Subcutaneous adipose tissue (tissue), 4 donors: ENCODE data around the gene MSI2. TPM values are rescaled to one million over a fixed set of nuclear protein-coding genes. Genes with fewer than 3 reads are reported as not detected.

ENCODE experiments used
- total RNA-seq, 4 donors: library from RNA; depleted of rRNA; stranded (reverse); fragments of >200 nt; gene quantifications; one replicate each; pipeline ENCODE4 v1.1.0, GENCODE V29; 2016
- TF ChIP-seq, protein P1 (sequence below): fragments of 450-650 bp; IDR thresholded peaks from one replicate; pipeline ENCODE4 v1.5.1; 2016; ENCODE audit warnings: low read depth, mild to moderate bottlenecking, control low read depth, antibody characterized with exemption, moderate library complexity

Gene MSI2
- total RNA-seq, 4 donors from 2014 or later, result 9.5 to 12.9 (median 10.9) TPM

- TF ChIP-seq, protein P1, sequence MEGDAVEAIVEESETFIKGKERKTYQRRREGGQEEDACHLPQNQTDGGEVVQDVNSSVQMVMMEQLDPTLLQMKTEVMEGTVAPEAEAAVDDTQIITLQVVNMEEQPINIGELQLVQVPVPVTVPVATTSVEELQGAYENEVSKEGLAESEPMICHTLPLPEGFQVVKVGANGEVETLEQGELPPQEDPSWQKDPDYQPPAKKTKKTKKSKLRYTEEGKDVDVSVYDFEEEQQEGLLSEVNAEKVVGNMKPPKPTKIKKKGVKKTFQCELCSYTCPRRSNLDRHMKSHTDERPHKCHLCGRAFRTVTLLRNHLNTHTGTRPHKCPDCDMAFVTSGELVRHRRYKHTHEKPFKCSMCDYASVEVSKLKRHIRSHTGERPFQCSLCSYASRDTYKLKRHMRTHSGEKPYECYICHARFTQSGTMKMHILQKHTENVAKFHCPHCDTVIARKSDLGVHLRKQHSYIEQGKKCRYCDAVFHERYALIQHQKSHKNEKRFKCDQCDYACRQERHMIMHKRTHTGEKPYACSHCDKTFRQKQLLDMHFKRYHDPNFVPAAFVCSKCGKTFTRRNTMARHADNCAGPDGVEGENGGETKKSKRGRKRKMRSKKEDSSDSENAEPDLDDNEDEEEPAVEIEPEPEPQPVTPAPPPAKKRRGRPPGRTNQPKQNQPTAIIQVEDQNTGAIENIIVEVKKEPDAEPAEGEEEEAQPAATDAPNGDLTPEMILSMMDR, result no peak
Observed at GRCh38 chr17:57597531-57598453, 341.5 kb downstream of the MSI2 start.

DNA sequence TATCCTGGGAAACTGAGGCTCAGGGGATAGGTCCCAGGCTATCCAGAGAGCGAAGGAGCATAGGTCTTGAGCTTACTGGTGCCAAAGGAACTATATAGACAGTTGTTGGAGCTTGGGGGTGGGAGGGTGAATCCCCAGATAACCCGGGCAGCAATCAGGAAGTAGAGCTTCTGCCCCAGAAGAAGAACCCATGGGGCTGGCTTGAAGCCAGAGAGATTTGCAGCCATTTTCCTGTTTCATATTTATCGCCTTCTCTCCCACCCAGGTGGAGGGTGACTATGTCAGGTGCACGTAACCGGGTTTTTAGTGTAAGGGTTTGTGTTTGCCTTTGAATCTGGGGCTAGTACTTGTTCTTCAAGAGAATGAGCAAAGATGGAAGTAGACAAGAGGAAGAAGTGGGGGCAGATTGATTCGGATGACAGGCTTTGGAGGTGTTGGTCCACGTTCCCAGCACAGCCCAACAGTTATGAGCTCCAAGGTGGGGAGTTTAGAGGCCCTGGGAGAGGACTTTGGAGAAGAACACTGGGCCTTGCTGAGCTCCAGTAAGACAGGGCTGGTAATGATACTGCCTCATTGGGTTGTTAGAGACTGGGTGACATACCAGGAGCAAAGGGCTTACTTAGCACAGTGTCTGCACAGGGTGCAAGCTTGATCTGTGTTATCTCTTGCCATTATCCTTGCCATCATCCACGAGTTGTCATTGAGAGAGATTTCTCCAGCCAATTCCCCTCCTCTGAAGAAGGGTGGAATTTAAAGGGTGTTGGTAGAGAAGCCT lies 343.1 kb downstream of the MSI2 start:
- TF ChIP-seq, protein P1, result no peak

DNA sequence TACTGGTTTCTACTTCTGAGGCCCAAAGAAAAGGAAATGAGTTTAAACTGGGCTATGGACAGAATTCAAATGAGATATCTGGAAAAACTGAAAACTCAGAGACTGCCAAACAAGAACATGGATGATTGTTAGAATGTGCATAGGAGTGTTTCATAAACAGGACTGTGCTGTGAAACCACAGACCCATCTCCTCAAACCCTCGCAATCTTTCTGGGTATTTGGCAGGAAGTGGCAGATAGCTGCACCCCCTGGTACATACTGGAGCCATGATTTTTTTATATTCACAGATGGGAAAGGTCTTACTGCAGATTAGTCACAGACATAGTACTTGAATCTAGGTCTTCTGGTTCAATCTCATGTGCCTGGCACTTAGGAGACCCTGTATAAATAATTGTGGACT lies 343.8 kb downstream of the MSI2 start:
- TF ChIP-seq, protein P1, result no peak

DNA sequence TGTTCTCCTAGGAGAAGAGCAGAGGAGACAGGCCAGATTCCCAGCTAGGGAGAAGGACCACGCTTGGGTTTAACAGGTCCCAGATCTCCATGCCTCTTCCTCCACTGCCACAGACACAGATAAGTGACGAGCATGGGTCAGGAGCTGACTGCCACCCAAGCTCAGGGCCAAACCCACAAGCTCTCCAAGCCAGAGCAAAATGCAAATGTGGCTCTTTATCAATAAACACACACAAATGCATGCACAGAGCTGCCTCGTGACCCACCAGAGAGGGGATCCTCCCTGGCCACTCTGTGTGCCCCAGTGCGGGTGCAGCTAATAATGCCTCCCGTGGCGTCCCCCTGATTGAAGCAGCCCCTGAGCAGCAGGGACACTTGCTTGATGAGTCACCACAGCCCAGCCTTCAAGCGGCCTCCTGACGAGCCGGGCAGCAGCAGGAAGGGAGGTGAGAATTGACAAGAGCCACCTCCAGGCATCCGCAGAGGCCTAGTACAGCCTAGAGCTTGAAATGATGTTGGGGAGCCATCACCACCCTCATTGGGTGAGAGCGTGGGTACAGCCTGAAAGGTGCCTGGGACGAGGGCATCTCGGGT lies 344.9 kb downstream of the MSI2 start:
- TF ChIP-seq, protein P1, result no peak

GRCh38 chr17:57602896-57603295 lies 346.6 kb downstream of the MSI2 start:
- TF ChIP-seq, protein P1, result no peak

- TF ChIP-seq, protein P1, result no peak
Observed at GRCh38 chr17:57603546-57603945, 347.2 kb downstream of the MSI2 start.

DNA sequence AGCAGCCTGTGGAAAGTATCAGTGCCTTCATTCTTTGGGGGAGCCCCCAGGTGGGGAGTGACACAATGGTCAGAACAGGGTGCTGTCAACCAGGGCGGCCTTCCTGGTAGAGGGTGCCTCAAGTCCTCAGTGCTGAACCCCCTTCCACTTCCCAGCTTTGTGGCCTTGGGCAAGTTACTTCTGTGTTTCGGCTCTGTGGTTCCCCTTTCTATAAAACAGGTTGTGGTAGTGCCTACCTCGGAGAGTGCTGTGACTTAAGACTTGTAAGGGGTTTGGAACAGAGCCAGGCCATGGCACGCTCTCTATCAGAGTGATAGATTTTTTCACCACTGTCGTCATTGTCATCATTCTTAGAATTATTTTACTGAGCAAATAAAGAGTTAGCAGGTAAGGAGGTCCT lies 347.7 kb downstream of the MSI2 start:
- TF ChIP-seq, protein P1, result no peak
